NCI-H2107 treated with DMSO at 0.1 percent for 48 hours (cell line): ENCODE data around the gene JAZF1.
A peak's percentile ranks its signal among the peaks of the same experiment; 100 is the strongest.
"Not testable (repeated sequence)": the region's sequence is repeated elsewhere in the genome, so short reads cannot be mapped to it uniquely, and the experiment has no call there.

ENCODE experiments used
- DNase-seq: peaks from one replicate; lab custom pipeline; 2025; ENCODE audit not compliant: unreplicated experiment; lab: John Stamatoyannopoulos, UW

Gene JAZF1

GRCh38 chr7:28016297-28016696 is 164.3 kb downstream of the JAZF1 start:
- DNase-seq, result no peak

GRCh38 chr7:28015169-28015568 is 165.4 kb downstream of the JAZF1 start:
- no peak for DNase-seq

GRCh38 chr7:28014340-28014739 is 166.3 kb downstream of the JAZF1 start:
- DNase-seq, result not testable (repeated sequence)

- no peak for DNase-seq
Observed at GRCh38 chr7:28013441-28013840, 167.2 kb downstream of the JAZF1 start.

GRCh38 chr7:28013019-28013418 is 167.6 kb downstream of the JAZF1 start:
- no peak for DNase-seq

GRCh38 chr7:28008911-28009310 is 171.7 kb downstream of the JAZF1 start:
- DNase-seq, result no peak

GRCh38 chr7:28008171-28008570 is 172.4 kb downstream of the JAZF1 start:
- DNase-seq, result no peak

- no peak for DNase-seq
Observed at GRCh38 chr7:28006491-28006890, 174.1 kb downstream of the JAZF1 start.

- no peak for DNase-seq
Observed at GRCh38 chr7:28005847-28006231, 174.8 kb downstream of the JAZF1 start.

- DNase-seq, result no peak
Observed at GRCh38 chr7:28005075-28005846, 175.3 kb downstream of the JAZF1 start.

- no peak for DNase-seq
Observed at GRCh38 chr7:28003408-28003807, 177.2 kb downstream of the JAZF1 start.

- no peak for DNase-seq
Observed at GRCh38 chr7:28002638-28003037, 178.0 kb downstream of the JAZF1 start.

- DNase-seq, result no peak
Observed at GRCh38 chr7:28001896-28002295, 178.7 kb downstream of the JAZF1 start.

GRCh38 chr7:27999829-28000228 is 180.8 kb downstream of the JAZF1 start:
- DNase-seq, result no peak

GRCh38 chr7:27998382-27998781 is 182.2 kb downstream of the JAZF1 start:
- DNase-seq, result no peak

GRCh38 chr7:27997188-27997707 is 183.3 kb downstream of the JAZF1 start:
- DNase-seq, result no peak

- no peak for DNase-seq
Observed at GRCh38 chr7:27996141-27996540, 184.5 kb downstream of the JAZF1 start.

GRCh38 chr7:27995228-27995627 is 185.4 kb downstream of the JAZF1 start:
- DNase-seq, result no peak

- DNase-seq, result peak; percentile 80
Observed at GRCh38 chr7:27994639-27995038, 186.0 kb downstream of the JAZF1 start.

GRCh38 chr7:27992755-27993493 is 187.7 kb downstream of the JAZF1 start:
- peak; percentile 32 for DNase-seq

GRCh38 chr7:27992097-27992496 is 188.5 kb downstream of the JAZF1 start:
- peak; percentile 26 for DNase-seq

- peak; percentile 56 for DNase-seq
Observed at GRCh38 chr7:27991006-27991528, 189.5 kb downstream of the JAZF1 start.
